ENCODE data around the gene UBE2F. TPM values are rescaled to one million over a fixed set of nuclear protein-coding genes. Genes with fewer than 3 reads are reported as not detected.

UBE2F gene
- total and polyA plus RNA-seq, 9 donors: 20.3 to 48.4 (median 23.8) TPM

GRCh38 chr2:238039985-238040384, 73.2 kb downstream of the UBE2F start:
- intact Hi-C loops (cut with DNase I): no loop called here
- Histone ChIP-seq H3K36me3 (no peaks in the 10 kb centered on the region), H3K27ac (no peak overlapping the region), H3K27me3 (no peaks in the 10 kb centered on the region), H3K4me1 (ENCODE audit: insufficient read depth) (no peaks in the 10 kb centered on the region), H3K9me3 (no peaks in the 10 kb centered on the region), H3K4me3 (no peak overlapping the region)
- TF ChIP-seq POLR2A (IDR thresholded peaks at IDR 0.05) (no peak), EP300 (IDR thresholded peaks at IDR 0.05) (no peak), CTCF (IDR thresholded peaks at IDR 0.05) (no peak)
- DNase-seq: no peak
- WGBS, 3 donors: 93 to 94% (median 94%) methylated on average over 11 of the region's 11 CpGs

GRCh38 chr2:238040918-238041317, 74.1 kb downstream of the UBE2F start:
- Histone ChIP-seq H3K4me1 (ENCODE audit: insufficient read depth) (no peaks in the 10 kb centered on the region), H3K27me3 (no peaks in the 10 kb centered on the region), H3K36me3 (no peaks in the 10 kb centered on the region), H3K9me3 (no peaks in the 10 kb centered on the region), H3K4me3 (no peak overlapping the region), H3K27ac (no peak overlapping the region)
- intact Hi-C loops (cut with DNase I): no loop called here
- DNase-seq: no peak
- TF ChIP-seq EP300 (IDR thresholded peaks at IDR 0.05) (no peak), POLR2A (IDR thresholded peaks at IDR 0.05) (no peak), CTCF (IDR thresholded peaks at IDR 0.05) (no peak)
- WGBS, 3 donors: 82 to 97% (median 88%) methylated on average over 9 of the region's 9 CpGs

GRCh38 chr2:238042090-238042489, 75.3 kb downstream of the UBE2F start:
- TF ChIP-seq EP300 (IDR thresholded peaks at IDR 0.05) (no peak), POLR2A (IDR thresholded peaks at IDR 0.05) (no peak), CTCF (IDR thresholded peaks at IDR 0.05) (no peak)
- Histone ChIP-seq H3K4me3 (no peak overlapping the region), H3K36me3 (no peaks in the 10 kb centered on the region), H3K27ac (no peak overlapping the region), H3K27me3 (no peaks in the 10 kb centered on the region), H3K9me3 (no peaks in the 10 kb centered on the region), H3K4me1 (ENCODE audit: insufficient read depth) (no peaks in the 10 kb centered on the region)
- WGBS, 3 donors: 89 to 93% (median 89%) methylated on average over 5 of the region's 5 CpGs
- DNase-seq: no peak
- intact Hi-C loops (cut with DNase I): no loop called here

- no peaks in the 10 kb centered on the region for H3K36me3 ChIP-seq
- 80 to 90% (median 86%) methylated on average over 6 of the region's 6 CpGs for WGBS, 3 donors
- intact Hi-C loops (cut with DNase I): no loop called here
Measured at GRCh38 chr2:238042849-238043584, 76.2 kb downstream of the UBE2F start.

More at GRCh38 chr2:238042849-238043584, 76.2 kb downstream of the UBE2F start:
- H3K4me3 ChIP-seq: no peak overlapping the region
- no peak overlapping the region for H3K27ac ChIP-seq
- no peaks in the 10 kb centered on the region for H3K4me1 ChIP-seq (ENCODE audit: insufficient read depth)
- no peaks in the 10 kb centered on the region for H3K9me3 ChIP-seq
- DNase-seq: no peak
- no peak for TF ChIP-seq CTCF (IDR thresholded peaks at IDR 0.05)
- no peak for TF ChIP-seq POLR2A (IDR thresholded peaks at IDR 0.05)
- TF ChIP-seq EP300 (IDR thresholded peaks at IDR 0.05): no peak
- H3K27me3 ChIP-seq: no peaks in the 10 kb centered on the region

Data from ovary (tissue), 9 donors.